Activated CD4-positive, alpha-beta T cell treated with anti-CD3 and anti-CD28 coated beads for 24 hours (primary cell): ENCODE measurements around the gene SELENON.

Experiments used
- DNase-seq, 2 donors: peaks; one replicate each; pipeline ENCODE4 v3.0.0-alpha.2; 2020; ENCODE audit warnings: low read depth in 2 of 2

The SELENON gene

GRCh38 chr1:25864434-25864833, 64.4 kb downstream of the SELENON start:
- no peak for DNase-seq

- no peak for DNase-seq
Observed at GRCh38 chr1:25866288-25866687, 66.3 kb downstream of the SELENON start.

GRCh38 chr1:25867210-25867991, 67.4 kb downstream of the SELENON start:
- no peak for DNase-seq
